ENCODE results near the gene SBSN. TPM values are rescaled to one million over a fixed set of nuclear protein-coding genes. Genes with fewer than 3 reads are reported as not detected.

SBSN gene
- total RNA-seq, 2 experiments from 2014 or later: not detected

GRCh38 chr19:35502751-35503150, 25.4 kb downstream of the SBSN start:
- H3K27ac ChIP-seq (ENCODE audit: low read depth, low read length, poor library complexity, severe bottlenecking): no peak overlapping the region
- H3K9me3 ChIP-seq (ENCODE audit: low read length): no peaks in the 10 kb centered on the region
- H2AFZ ChIP-seq (ENCODE audit: low read length): no peak overlapping the region
- POLR2A ChIA-PET: no interaction called here
- DNase-seq (ENCODE audit: low spot score): no peak
- H3K4me2 ChIP-seq (ENCODE audit: low read length): no peak overlapping the region
- H4K20me1 ChIP-seq (ENCODE audit: insufficient read depth, low read length): no peaks in the 10 kb centered on the region
- no peaks in the 10 kb centered on the region for H3K4me1 ChIP-seq (ENCODE audit: insufficient read depth, low read length, poor library complexity, severe bottlenecking)
- no peaks in the 10 kb centered on the region for H3K9me2 ChIP-seq (ENCODE audit: insufficient read depth, low read length)
- H3K79me2 ChIP-seq (ENCODE audit: insufficient read depth, low read depth, low read length): no peaks in the 10 kb centered on the region
- CTCF ChIA-PET (ENCODE audit: unreplicated experiment): no interaction called here
- BruUV-seq (replicated peaks): no TSS peak
- H3K36me3 ChIP-seq (ENCODE audit: insufficient read depth, low read length): no peaks in the 10 kb centered on the region
- intact Hi-C loops (cut with micrococcal nuclease; ENCODE audit: unreplicated experiment): no loop called here
- TF ChIP-seq EZH2phosphoT487 (IDR thresholded peaks at IDR 0.05; ENCODE audit: borderline replicate concordance, low read depth, low read length) (no peak), CTCF (conservative IDR thresholded peaks at IDR 0.05; ENCODE audit: low read length) (no peak)
- H3K4me3 ChIP-seq (ENCODE audit: low read depth, low read length, poor library complexity, severe bottlenecking): no peak overlapping the region

- POLR2A ChIA-PET: no interaction called here
- TF ChIP-seq EZH2phosphoT487 (IDR thresholded peaks at IDR 0.05; ENCODE audit: borderline replicate concordance, low read depth, low read length) (no peak), CTCF (conservative IDR thresholded peaks at IDR 0.05; ENCODE audit: low read length) (no peak)
- intact Hi-C loops (cut with micrococcal nuclease; ENCODE audit: unreplicated experiment): no loop called here
- Histone ChIP-seq H3K4me3 (ENCODE audit: low read depth, low read length, poor library complexity, severe bottlenecking) (no peak overlapping the region), H2AFZ (ENCODE audit: low read length) (no peak overlapping the region), H4K20me1 (ENCODE audit: insufficient read depth, low read length) (no peaks in the 10 kb centered on the region), H3K36me3 (ENCODE audit: insufficient read depth, low read length) (no peaks in the 10 kb centered on the region), H3K27ac (ENCODE audit: low read depth, low read length, poor library complexity, severe bottlenecking) (no peak overlapping the region), H3K4me1 (ENCODE audit: insufficient read depth, low read length, poor library complexity, severe bottlenecking) (no peaks in the 10 kb centered on the region), H3K4me2 (ENCODE audit: low read length) (no peak overlapping the region), H3K79me2 (ENCODE audit: insufficient read depth, low read depth, low read length) (no peaks in the 10 kb centered on the region), H3K9me2 (ENCODE audit: insufficient read depth, low read length) (no peaks in the 10 kb centered on the region), H3K9me3 (ENCODE audit: low read length) (no peaks in the 10 kb centered on the region)
- no peak for DNase-seq (ENCODE audit: low spot score)
- no TSS peak for BruUV-seq (replicated peaks)
- CTCF ChIA-PET (ENCODE audit: unreplicated experiment): no interaction called here
These were observed 26.4 kb downstream of the SBSN start for GRCh38 chr19:35501684-35502083.

GRCh38 chr19:35500611-35501010, 27.5 kb downstream of the SBSN start:
- no TSS peak for BruUV-seq (replicated peaks)
- Histone ChIP-seq H4K20me1 (ENCODE audit: insufficient read depth, low read length) (no peaks in the 10 kb centered on the region), H3K27ac (ENCODE audit: low read depth, low read length, poor library complexity, severe bottlenecking) (no peak overlapping the region), H3K4me1 (ENCODE audit: insufficient read depth, low read length, poor library complexity, severe bottlenecking) (no peaks in the 10 kb centered on the region), H3K9me3 (ENCODE audit: low read length) (no peaks in the 10 kb centered on the region), H2AFZ (ENCODE audit: low read length) (no peak overlapping the region), H3K4me2 (ENCODE audit: low read length) (no peak overlapping the region), H3K9me2 (ENCODE audit: insufficient read depth, low read length) (no peaks in the 10 kb centered on the region), H3K4me3 (ENCODE audit: low read depth, low read length, poor library complexity, severe bottlenecking) (no peak overlapping the region), H3K36me3 (ENCODE audit: insufficient read depth, low read length) (no peaks in the 10 kb centered on the region), H3K79me2 (ENCODE audit: insufficient read depth, low read depth, low read length) (no peaks in the 10 kb centered on the region)
- TF ChIP-seq EZH2phosphoT487 (IDR thresholded peaks at IDR 0.05; ENCODE audit: borderline replicate concordance, low read depth, low read length) (no peak), CTCF (conservative IDR thresholded peaks at IDR 0.05; ENCODE audit: low read length) (no peak)
- intact Hi-C loops (cut with micrococcal nuclease; ENCODE audit: unreplicated experiment): no loop called here
- ChIA-PET POLR2A (no interaction called here), CTCF (ENCODE audit: unreplicated experiment) (no interaction called here)
- no peak for DNase-seq (ENCODE audit: low spot score)
